Measurements from ENCODE around the gene GLS2. TPM values are rescaled to one million over a fixed set of nuclear protein-coding genes. Genes with fewer than 3 reads are reported as not detected.

GLS2 gene
- total and polyA plus RNA-seq, 2 donors (not counting 1 experiment from before 2014, with no cell fraction given): 5.3 to 7.2 TPM

DNA sequence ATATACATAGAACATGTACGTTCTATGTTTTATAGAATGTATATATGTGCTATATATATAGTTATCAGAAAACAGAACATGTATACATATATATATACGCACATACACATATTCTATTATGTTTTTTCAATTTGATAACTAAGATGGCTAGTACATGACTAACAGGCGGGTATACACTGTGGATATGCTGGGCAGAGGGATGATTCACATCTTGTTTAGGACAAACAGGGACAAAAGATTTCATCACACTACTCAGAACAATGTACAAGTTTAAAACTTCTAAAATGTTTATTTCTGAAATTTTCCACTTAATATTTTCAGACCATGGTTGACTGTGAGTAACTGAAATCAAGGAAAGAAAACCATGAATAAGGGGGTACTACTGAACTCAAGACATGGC, 56.1 kb downstream of the GLS2 start:
- TF ChIP-seq EZH2 (IDR thresholded peaks at IDR 0.05; ENCODE audit: borderline replicate concordance, insufficient read depth, low read depth, low read length, poor library complexity, severe bottlenecking): no peak
- TF ChIP-seq, protein P1, sequence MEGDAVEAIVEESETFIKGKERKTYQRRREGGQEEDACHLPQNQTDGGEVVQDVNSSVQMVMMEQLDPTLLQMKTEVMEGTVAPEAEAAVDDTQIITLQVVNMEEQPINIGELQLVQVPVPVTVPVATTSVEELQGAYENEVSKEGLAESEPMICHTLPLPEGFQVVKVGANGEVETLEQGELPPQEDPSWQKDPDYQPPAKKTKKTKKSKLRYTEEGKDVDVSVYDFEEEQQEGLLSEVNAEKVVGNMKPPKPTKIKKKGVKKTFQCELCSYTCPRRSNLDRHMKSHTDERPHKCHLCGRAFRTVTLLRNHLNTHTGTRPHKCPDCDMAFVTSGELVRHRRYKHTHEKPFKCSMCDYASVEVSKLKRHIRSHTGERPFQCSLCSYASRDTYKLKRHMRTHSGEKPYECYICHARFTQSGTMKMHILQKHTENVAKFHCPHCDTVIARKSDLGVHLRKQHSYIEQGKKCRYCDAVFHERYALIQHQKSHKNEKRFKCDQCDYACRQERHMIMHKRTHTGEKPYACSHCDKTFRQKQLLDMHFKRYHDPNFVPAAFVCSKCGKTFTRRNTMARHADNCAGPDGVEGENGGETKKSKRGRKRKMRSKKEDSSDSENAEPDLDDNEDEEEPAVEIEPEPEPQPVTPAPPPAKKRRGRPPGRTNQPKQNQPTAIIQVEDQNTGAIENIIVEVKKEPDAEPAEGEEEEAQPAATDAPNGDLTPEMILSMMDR (IDR thresholded peaks at IDR 0.05): no peak
- no peaks in the 10 kb centered on the region for H4K20me1 ChIP-seq (ENCODE audit: control insufficient read depth, insufficient read depth, low read length, poor library complexity, severe bottlenecking)
- no peak overlapping the region for H3K4me3 ChIP-seq (ENCODE audit: control extremely low read depth in 1 of 5, extremely low read depth in 1 of 5, insufficient read depth in 1 of 5, low read depth in 2 of 5, low read length in 4 of 5)
- H3K27ac ChIP-seq (ENCODE audit: low read length in 2 of 2): no peak overlapping the region
- H3K4me2 ChIP-seq (replicated peaks; ENCODE audit: low read depth, low read length, poor library complexity, severe bottlenecking): no peak overlapping the region
- peaks cover 16% of the 10 kb centered on the region for H3K79me2 ChIP-seq (ENCODE audit: control insufficient read depth, insufficient read depth, low read length)
- DNase-seq (no peak), ATAC-seq (ENCODE audit: low read depth) (no peak)
- intact Hi-C loops (cut with micrococcal nuclease): no loop called here
- no peak overlapping the region for H2AFZ ChIP-seq (ENCODE audit: insufficient read depth, low read depth, low read length, poor library complexity, severe bottlenecking)
- H3K36me3 ChIP-seq (replicated peaks in 1 of 2; ENCODE audit: control extremely low read depth in 1 of 2, control insufficient read depth in 1 of 2, extremely low read depth in 1 of 2, insufficient read depth in 2 of 2, low read length in 1 of 2): peaks cover 3 to 50% of the 10 kb centered on the region in 2 experiments
- WGBS (ENCODE audit: insufficient coverage): no CpG with 5 or more reads among the region's 3 CpGs
- ChIA-PET POLR2A (no interaction called here), CTCF (no interaction called here)
- Mint-ChIP-seq H3K27me3 (no peaks in the 10 kb centered on the region), H3K9me3 (ENCODE audit: insufficient read depth) (no peaks in the 10 kb centered on the region), H3K4me1 (no peaks in the 10 kb centered on the region), H3K4me3 (no peak overlapping the region), H3K27ac (no peak overlapping the region)
- no peaks in the 10 kb centered on the region for H3K9me3 ChIP-seq (ENCODE audit: control extremely low read depth in 1 of 3, control insufficient read depth in 2 of 3, insufficient read depth in 1 of 3, low read length in 2 of 3)
- H3K4me1 ChIP-seq (ENCODE audit: control insufficient read depth in 2 of 2, insufficient read depth in 2 of 2, low read length in 2 of 2): no peaks in the 10 kb centered on the region
- no peaks in the 10 kb centered on the region for H3K27me3 ChIP-seq (replicated peaks in 1 of 4; ENCODE audit: control extremely low read depth in 1 of 4, control insufficient read depth in 3 of 4, insufficient read depth in 4 of 4, low read length in 3 of 4)
- no peak overlapping the region for H3K9ac ChIP-seq (ENCODE audit: low read length)

DNA sequence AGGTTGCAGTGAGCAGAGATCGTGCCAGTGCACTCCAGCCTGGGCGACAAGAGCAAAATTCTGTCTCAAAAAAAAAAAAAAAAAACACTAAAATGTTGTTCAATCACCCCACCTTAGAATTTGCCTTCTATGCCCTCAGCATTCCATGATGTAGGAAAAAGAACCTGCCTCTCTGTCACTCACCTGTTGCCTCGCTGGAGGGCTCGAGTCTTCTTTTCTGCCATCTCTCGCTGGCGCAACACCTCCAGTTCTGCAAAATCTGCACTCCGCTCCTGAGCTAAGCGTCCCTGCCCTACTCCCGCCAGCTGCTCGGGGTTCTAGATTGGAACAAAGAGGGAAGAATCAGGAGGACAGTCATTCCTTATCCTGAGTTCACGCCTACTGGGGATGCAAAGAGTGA, 56.7 kb downstream of the GLS2 start:
- H2AFZ ChIP-seq (ENCODE audit: insufficient read depth, low read depth, low read length, poor library complexity, severe bottlenecking): no peak overlapping the region
- no peaks in the 10 kb centered on the region for H3K9me3 Mint-ChIP-seq (ENCODE audit: insufficient read depth)
- no peaks in the 10 kb centered on the region for H3K4me1 ChIP-seq (ENCODE audit: control insufficient read depth in 2 of 2, insufficient read depth in 2 of 2, low read length in 2 of 2)
- no peak overlapping the region for H3K4me3 ChIP-seq (ENCODE audit: control extremely low read depth in 1 of 5, extremely low read depth in 1 of 5, insufficient read depth in 1 of 5, low read depth in 2 of 5, low read length in 4 of 5)
- no peaks in the 10 kb centered on the region for H3K27me3 Mint-ChIP-seq
- no peak overlapping the region for H3K4me2 ChIP-seq (replicated peaks; ENCODE audit: low read depth, low read length, poor library complexity, severe bottlenecking)
- no peak overlapping the region for H3K4me3 Mint-ChIP-seq
- H3K4me1 Mint-ChIP-seq: no peaks in the 10 kb centered on the region
- ATAC-seq (ENCODE audit: low read depth) (no peak), DNase-seq (no peak)
- TF ChIP-seq, protein P1 (IDR thresholded peaks at IDR 0.05): no peak
- no peak for TF ChIP-seq EZH2 (IDR thresholded peaks at IDR 0.05; ENCODE audit: borderline replicate concordance, insufficient read depth, low read depth, low read length, poor library complexity, severe bottlenecking)
- H3K27me3 ChIP-seq (replicated peaks in 1 of 4; ENCODE audit: control extremely low read depth in 1 of 4, control insufficient read depth in 3 of 4, insufficient read depth in 4 of 4, low read length in 3 of 4): no peaks in the 10 kb centered on the region
- H3K79me2 ChIP-seq (ENCODE audit: control insufficient read depth, insufficient read depth, low read length): peaks cover 10% of the 10 kb centered on the region
- no peaks in the 10 kb centered on the region for H3K9me3 ChIP-seq (ENCODE audit: control extremely low read depth in 1 of 3, control insufficient read depth in 2 of 3, insufficient read depth in 1 of 3, low read length in 2 of 3)
- ChIA-PET CTCF (no interaction called here), POLR2A (no interaction called here)
- intact Hi-C loops (cut with micrococcal nuclease): no loop called here
- WGBS (ENCODE audit: insufficient coverage): 98% methylated on average over 8 of the region's 11 CpGs
- no peak overlapping the region for H3K9ac ChIP-seq (ENCODE audit: low read length)
- H3K27ac Mint-ChIP-seq: no peak overlapping the region
- no peak overlapping the region for H3K27ac ChIP-seq (ENCODE audit: low read length in 2 of 2)
- H3K36me3 ChIP-seq (replicated peaks in 1 of 2; ENCODE audit: control extremely low read depth in 1 of 2, control insufficient read depth in 1 of 2, extremely low read depth in 1 of 2, insufficient read depth in 2 of 2, low read length in 1 of 2): peaks cover 3 to 50% of the 10 kb centered on the region in 2 experiments
- H4K20me1 ChIP-seq (ENCODE audit: control insufficient read depth, insufficient read depth, low read length, poor library complexity, severe bottlenecking): no peaks in the 10 kb centered on the region
